ENCODE data around the gene PSME1. TPM values are rescaled to one million over a fixed set of nuclear protein-coding genes. Genes with fewer than 3 reads are reported as not detected.

Gene PSME1
- total and polyA plus RNA-seq, 10 of the 15 experiments (the other 5 are each of a cell fraction or from before 2014, with no cell fraction given) = 250 to 1,378 (median 412) TPM

GRCh38 chr14:24095271-24096068, 40.5 kb upstream of the PSME1 start (continued):
- TF ChIP-seq, protein P1, sequence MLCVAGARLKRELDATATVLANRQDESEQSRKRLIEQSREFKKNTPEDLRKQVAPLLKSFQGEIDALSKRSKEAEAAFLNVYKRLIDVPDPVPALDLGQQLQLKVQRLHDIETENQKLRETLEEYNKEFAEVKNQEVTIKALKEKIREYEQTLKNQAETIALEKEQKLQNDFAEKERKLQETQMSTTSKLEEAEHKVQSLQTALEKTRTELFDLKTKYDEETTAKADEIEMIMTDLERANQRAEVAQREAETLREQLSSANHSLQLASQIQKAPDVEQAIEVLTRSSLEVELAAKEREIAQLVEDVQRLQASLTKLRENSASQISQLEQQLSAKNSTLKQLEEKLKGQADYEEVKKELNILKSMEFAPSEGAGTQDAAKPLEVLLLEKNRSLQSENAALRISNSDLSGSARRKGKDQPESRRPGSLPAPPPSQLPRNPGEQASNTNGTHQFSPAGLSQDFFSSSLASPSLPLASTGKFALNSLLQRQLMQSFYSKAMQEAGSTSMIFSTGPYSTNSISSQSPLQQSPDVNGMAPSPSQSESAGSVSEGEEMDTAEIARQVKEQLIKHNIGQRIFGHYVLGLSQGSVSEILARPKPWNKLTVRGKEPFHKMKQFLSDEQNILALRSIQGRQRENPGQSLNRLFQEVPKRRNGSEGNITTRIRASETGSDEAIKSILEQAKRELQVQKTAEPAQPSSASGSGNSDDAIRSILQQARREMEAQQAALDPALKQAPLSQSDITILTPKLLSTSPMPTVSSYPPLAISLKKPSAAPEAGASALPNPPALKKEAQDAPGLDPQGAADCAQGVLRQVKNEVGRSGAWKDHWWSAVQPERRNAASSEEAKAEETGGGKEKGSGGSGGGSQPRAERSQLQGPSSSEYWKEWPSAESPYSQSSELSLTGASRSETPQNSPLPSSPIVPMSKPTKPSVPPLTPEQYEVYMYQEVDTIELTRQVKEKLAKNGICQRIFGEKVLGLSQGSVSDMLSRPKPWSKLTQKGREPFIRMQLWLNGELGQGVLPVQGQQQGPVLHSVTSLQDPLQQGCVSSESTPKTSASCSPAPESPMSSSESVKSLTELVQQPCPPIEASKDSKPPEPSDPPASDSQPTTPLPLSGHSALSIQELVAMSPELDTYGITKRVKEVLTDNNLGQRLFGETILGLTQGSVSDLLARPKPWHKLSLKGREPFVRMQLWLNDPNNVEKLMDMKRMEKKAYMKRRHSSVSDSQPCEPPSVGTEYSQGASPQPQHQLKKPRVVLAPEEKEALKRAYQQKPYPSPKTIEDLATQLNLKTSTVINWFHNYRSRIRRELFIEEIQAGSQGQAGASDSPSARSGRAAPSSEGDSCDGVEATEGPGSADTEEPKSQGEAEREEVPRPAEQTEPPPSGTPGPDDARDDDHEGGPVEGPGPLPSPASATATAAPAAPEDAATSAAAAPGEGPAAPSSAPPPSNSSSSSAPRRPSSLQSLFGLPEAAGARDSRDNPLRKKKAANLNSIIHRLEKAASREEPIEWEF (IDR thresholded peaks at IDR 0.05; ENCODE audit: insufficient replicate concordance, low read depth, low read length) = no peak
- TF ChIP-seq, protein P2, sequence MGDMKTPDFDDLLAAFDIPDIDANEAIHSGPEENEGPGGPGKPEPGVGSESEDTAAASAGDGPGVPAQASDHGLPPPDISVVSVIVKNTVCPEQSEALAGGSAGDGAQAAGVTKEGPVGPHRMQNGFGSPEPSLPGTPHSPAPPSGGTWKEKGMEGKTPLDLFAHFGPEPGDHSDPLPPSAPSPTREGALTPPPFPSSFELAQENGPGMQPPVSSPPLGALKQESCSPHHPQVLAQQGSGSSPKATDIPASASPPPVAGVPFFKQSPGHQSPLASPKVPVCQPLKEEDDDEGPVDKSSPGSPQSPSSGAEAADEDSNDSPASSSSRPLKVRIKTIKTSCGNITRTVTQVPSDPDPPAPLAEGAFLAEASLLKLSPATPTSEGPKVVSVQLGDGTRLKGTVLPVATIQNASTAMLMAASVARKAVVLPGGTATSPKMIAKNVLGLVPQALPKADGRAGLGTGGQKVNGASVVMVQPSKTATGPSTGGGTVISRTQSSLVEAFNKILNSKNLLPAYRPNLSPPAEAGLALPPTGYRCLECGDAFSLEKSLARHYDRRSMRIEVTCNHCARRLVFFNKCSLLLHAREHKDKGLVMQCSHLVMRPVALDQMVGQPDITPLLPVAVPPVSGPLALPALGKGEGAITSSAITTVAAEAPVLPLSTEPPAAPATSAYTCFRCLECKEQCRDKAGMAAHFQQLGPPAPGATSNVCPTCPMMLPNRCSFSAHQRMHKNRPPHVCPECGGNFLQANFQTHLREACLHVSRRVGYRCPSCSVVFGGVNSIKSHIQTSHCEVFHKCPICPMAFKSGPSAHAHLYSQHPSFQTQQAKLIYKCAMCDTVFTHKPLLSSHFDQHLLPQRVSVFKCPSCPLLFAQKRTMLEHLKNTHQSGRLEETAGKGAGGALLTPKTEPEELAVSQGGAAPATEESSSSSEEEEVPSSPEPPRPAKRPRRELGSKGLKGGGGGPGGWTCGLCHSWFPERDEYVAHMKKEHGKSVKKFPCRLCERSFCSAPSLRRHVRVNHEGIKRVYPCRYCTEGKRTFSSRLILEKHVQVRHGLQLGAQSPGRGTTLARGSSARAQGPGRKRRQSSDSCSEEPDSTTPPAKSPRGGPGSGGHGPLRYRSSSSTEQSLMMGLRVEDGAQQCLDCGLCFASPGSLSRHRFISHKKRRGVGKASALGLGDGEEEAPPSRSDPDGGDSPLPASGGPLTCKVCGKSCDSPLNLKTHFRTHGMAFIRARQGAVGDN (IDR thresholded peaks at IDR 0.05) = peak; percentile 92
- no peak for TF ChIP-seq KAT2A (conservative IDR thresholded peaks at IDR 0.05; ENCODE audit: control insufficient read depth, low read depth, low read length)
- TF ChIP-seq, protein P3, sequence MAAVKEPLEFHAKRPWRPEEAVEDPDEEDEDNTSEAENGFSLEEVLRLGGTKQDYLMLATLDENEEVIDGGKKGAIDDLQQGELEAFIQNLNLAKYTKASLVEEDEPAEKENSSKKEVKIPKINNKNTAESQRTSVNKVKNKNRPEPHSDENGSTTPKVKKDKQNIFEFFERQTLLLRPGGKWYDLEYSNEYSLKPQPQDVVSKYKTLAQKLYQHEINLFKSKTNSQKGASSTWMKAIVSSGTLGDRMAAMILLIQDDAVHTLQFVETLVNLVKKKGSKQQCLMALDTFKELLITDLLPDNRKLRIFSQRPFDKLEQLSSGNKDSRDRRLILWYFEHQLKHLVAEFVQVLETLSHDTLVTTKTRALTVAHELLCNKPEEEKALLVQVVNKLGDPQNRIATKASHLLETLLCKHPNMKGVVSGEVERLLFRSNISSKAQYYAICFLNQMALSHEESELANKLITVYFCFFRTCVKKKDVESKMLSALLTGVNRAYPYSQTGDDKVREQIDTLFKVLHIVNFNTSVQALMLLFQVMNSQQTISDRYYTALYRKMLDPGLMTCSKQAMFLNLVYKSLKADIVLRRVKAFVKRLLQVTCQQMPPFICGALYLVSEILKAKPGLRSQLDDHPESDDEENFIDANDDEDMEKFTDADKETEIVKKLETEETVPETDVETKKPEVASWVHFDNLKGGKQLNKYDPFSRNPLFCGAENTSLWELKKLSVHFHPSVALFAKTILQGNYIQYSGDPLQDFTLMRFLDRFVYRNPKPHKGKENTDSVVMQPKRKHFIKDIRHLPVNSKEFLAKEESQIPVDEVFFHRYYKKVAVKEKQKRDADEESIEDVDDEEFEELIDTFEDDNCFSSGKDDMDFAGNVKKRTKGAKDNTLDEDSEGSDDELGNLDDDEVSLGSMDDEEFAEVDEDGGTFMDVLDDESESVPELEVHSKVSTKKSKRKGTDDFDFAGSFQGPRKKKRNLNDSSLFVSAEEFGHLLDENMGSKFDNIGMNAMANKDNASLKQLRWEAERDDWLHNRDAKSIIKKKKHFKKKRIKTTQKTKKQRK (IDR thresholded peaks at IDR 0.05; ENCODE audit: low read depth, low read length) = no peak
- no peak; the same call in 1 of the 2 replicates for TF ChIP-seq WRNIP1 (IDR thresholded peaks at IDR 0.05; ENCODE audit: borderline replicate concordance, low read depth, low read length)
- peak; percentile 69; the same call in 1 of the 2 replicates for TF ChIP-seq CBFB (IDR thresholded peaks at IDR 0.05; ENCODE audit: low read depth)
- no peak for TF ChIP-seq TCF7 (IDR thresholded peaks at IDR 0.05; ENCODE audit: borderline replicate concordance)
- TF ChIP-seq ELK1 (IDR thresholded peaks at IDR 0.05; ENCODE audit: low read depth, low read length) = 0 out of 2 replicates have a peak, but pooled peaks have one; percentile 16
- TF ChIP-seq RFX5 (IDR thresholded peaks at IDR 0.05; ENCODE audit: low read depth, low read length) = no peak
- TF ChIP-seq POU2F2 (IDR thresholded peaks at IDR 0.05; ENCODE audit: borderline replicate concordance, low read depth, low read length) = peak; percentile 91; the same call in 2 of the 3 replicates
- TF ChIP-seq NR2C2 (IDR thresholded peaks at IDR 0.05; ENCODE audit: borderline replicate concordance, control insufficient read depth, insufficient read length, low read depth) = no peak
- TF ChIP-seq, protein P4, sequence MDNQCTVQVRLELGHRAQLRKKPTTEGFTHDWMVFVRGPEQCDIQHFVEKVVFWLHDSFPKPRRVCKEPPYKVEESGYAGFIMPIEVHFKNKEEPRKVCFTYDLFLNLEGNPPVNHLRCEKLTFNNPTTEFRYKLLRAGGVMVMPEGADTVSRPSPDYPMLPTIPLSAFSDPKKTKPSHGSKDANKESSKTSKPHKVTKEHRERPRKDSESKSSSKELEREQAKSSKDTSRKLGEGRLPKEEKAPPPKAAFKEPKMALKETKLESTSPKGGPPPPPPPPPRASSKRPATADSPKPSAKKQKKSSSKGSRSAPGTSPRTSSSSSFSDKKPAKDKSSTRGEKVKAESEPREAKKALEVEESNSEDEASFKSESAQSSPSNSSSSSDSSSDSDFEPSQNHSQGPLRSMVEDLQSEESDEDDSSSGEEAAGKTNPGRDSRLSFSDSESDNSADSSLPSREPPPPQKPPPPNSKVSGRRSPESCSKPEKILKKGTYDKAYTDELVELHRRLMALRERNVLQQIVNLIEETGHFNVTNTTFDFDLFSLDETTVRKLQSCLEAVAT (IDR thresholded peaks at IDR 0.05) = peak; percentile 77
